NCI-H82 (cell line): ENCODE data around the gene WASHC4.

Source experiments
- DNase-seq: peaks from one replicate; lab custom pipeline; 2025; lab: John Stamatoyannopoulos, UW

Gene WASHC4

GRCh38 chr12:105107494-105108371, at the start of gene WASHC4:
WASHC4 (plus strand) TSS chr12:105107731; CDS start chr12:105107801, 70 bp downstream.
- peak; percentile 94 for DNase-seq

DNA sequence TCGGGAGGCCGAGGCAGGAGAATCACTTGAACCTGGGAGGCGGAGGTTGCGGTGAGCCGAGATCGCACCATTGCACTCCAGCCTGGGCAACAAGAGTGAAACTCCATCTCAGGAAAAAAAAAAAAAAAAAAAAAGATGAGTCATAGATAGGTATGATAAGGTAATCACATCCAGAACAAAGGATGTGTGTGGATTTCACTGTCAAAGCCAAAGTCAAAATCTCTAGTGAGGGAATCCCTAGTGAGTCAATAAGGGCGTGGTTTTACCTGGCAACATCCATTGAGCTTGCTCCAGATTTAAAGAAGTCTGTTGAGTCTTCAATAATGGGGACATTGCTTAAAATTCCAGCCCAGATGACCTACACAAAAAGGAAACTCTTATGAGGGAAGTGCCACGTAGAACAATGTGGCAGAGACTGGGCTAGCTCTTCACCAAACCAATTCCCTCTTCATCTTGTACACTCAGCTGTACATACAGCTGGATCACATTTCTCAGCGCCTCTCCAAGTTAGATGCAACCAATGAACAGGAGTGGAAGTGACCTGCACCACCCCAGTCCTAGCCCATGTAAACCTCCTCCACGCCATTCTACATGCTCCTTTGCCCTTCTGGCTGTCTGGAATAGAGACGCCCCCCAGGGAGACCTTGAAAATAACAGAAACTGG, 46.7 kb upstream of the WASHC4 start:
- no peak for DNase-seq

- no peak for DNase-seq
These were observed 42.9 kb upstream of the WASHC4 start for GRCh38 chr12:105064564-105065178.

DNA sequence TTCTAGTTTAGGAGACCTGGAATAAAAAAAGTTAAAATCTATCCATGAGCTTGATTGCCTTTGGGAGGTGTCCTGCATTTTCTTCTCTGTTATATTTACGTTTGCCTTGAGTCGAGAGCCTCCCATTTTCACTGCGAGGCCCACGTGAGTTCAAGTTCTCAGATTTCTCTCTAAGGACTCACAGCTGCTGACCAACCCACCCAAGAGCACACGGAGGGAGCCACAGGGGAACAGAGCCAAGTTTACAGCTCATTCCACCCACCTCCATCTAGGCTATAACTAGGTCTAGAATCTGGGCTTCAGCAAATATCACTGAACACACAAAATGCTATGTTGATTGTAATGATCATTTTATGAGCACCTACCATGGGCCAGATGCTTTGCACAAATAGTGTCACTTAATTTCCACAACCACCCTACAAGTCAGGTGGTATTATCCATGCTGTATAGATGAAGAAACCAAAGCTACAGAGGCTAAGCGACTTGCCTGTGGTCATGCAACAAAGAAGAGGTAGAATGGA, 40.0 kb upstream of the WASHC4 start:
- no peak for DNase-seq

DNA sequence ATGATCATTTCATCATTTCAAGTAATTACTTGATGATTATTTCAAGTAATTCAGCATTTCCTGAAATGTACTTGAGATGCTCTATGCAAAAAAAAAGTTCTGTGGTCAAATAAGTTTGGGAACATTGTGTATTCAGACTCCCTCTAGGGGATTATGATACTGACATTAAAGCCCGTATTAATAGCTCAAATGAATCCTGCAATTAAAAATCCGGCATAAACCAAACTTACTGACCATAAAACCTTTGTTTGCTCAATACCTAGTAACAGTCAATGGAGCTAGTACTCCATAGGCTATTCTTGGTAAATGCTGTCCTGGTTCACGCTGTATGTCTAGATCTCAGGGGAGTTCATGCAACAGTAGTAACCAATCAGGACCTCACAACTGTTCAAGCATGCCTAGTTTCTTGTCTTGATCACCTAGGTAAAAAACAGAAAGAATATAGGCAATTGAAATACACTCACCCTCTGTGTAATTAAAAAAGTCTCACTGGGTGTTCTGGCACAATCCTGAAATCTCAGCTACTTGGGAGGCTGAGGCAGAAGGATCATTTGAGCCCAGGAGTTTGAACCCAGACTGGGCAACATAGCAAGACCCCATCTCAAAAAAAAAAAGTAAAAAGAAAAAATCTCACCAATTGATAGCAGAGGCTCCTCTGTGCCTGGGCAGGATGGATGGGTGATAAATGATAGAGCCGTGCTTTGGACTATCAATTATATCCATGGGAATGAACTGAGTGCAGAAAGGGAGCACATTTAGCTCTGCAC, 37.4 kb upstream of the WASHC4 start:
- DNase-seq: no peak

DNA sequence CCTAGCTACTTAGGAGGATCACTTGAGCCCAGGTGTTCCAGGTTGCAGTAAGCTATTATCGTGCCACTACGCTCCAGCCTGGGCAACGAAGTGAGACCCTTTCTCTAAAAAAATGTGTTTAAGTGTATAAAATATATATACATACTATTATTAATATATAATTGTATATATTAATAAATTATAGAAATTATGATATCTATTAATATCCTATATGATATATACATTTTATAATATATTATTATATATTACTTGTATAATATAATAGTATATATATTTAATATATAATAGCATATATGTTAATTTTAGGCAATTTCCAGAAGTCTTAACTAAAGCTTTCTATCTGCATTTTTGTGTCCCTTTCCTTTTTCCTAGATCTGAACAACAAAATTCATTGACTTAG, 35.5 kb upstream of the WASHC4 start:
- no peak for DNase-seq

DNA sequence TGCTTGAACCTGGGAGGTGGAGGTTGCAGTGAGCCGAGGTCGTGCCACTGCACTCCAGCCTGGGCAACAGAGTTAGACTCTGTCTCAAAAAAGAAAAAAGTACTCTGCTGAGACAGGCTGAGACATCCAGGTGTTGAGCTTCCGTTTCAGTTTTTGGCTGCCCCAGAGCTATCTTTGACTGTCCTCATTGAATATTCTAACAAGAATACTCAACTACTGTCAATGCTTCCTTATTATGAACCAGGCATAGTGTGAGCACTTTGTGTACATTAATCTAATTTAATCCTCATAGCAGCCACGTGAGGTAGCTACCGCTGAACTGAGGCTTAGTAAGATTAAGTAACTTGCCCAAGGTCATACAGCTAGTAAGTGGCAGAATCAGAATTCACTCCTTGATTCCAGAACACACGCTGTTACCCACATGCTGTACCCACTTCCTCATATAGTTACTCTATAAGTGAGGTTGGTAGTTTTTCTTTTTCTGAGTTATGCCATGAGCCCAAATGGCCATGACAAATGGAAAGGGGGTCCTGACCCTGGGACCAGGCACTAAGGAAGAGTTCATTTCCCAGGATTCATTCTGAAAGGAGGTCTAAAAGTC, 34.5 kb upstream of the WASHC4 start:
- DNase-seq: peak; percentile 71

DNA sequence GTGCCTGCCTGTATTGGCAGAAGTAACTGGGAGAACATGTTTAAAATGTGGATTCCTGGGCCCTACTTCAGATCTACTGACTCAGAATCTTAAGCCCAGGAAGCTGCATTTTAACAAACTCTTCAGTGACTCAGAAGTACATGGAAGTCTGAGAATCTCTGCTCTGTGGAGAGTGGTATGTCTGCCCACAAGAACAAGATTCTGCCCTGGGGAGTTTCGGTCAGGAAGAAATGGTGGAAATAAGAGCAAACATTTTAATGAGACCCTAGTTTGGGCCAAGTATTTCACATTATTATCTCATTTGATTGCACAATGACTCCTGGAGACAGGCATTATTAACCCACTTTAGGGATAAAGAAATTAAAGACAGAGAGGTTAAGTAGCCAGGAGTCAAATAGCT, 31.4 kb upstream of the WASHC4 start:
- DNase-seq: no peak

DNA sequence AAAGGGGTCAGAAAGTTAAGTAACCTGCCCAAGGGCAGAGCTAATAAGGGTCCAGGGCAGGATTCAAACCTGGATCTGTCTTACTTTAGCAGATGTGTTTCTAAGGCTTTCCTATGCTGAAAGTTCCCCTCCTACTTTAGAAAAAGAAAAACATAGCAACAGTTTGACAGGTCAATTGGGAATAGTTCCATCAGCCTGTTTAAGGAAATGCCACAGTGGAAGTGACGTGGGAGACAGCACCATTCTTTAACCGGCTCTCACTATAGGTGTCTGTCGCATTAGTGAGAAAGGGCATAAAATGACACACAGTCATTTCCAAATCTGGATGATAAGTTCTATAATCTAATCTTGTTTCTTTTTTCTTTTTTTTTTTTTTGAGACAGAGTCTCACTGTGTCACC, 30.6 kb upstream of the WASHC4 start:
- DNase-seq: no peak

- no peak for DNase-seq
These were observed 30.1 kb upstream of the WASHC4 start for GRCh38 chr12:105077435-105077834.

GRCh38 chr12:105078712-105079570, 28.6 kb upstream of the WASHC4 start:
- DNase-seq: no peak

DNA sequence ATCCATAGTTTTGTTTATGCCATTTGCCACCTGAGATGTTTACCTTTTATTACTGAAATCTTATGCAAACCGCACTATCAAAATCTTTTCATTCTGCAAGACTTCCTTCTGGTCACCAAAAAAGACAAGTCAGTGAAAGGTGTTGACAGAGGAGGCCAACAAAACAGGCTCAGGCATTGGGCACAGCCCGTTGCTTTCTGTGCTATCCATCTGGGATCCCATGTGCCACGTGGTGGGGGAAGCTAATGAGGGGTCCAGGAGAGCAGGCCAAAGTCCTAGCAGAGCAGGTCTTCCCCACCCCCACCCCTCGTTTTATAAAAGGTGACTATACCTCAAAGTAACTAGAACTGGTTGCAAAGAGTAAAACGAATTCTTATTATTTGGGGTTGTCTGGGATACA, 24.5 kb upstream of the WASHC4 start:
- no peak for DNase-seq

- DNase-seq: no peak
These were observed 23.9 kb upstream of the WASHC4 start for GRCh38 chr12:105083551-105084105.

DNA sequence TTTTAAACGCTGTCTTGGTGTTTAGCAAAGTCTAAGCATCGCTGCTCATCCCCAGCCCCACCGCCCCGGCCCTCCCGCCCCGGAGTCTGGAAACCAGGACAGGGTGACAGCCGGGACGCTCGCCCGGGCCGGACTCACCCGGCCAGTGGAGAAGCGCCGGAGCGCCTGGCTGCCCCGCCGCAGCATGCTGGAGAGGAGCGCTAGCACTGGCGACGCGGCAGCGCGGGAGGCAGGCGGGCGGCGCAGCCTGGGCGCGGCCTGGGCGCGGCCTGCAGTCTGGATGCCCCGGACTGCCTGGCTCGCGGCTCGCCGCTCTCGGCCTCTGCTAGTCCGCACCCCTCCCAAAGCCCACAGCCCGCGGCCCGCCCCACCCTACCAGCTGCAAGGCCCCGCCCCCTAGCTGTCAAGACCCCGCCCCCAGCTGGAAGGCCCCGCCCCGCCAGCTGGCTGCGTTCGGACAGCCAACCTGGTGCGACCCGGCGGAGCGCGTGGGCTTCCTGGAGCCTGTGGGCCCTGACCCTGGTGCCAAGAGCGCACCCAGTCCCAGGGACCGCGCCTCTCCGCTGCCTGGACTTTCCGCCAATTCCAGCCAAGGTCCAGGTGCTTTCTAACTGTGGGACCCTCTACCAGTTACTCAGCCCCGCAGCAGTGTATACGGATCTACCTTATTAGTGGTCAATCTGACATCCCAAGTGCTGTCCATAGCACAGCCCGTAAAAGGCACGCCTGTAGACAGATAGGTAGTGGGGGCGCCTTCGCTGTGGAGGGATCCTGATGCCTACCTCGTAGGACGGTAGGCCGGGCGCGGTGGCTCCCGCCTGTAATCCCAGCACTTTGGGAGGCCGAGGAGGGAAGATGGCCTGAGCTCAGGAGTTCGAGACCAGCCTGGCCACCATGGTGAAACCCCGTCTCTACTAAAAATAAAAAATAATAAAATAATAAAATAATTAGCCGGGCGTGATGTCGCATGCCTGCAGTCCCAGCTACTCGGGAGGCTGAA, 23.0 kb upstream of the WASHC4 start, which contains the start of gene ALDH1L2:
Gene ALDH1L2 (minus strand): TSS at position 208 of the 1,000 bp plus-strand sequence. CDS start 22 bp downstream, at position 186.
- no peak for DNase-seq

DNA sequence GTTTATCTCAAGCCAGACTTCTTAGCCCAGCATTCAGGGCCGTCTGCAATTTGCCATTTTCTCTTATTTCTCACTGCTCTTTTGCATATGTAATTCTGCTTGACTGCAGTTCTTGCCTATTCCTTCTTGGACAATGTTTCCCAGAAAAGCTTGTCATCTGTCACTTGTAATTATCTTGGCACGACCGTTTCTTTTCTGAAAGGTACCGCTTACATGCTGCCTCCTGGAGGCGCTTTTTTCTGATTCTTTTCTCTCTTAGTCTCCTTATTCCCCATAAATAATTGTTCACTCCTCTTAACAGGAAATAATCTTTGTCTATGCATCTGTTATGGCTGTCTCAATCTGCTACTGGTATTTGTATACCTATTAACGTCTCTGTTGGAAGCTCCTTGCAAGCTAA, 22.0 kb upstream of the WASHC4 start:
- no peak for DNase-seq

DNA sequence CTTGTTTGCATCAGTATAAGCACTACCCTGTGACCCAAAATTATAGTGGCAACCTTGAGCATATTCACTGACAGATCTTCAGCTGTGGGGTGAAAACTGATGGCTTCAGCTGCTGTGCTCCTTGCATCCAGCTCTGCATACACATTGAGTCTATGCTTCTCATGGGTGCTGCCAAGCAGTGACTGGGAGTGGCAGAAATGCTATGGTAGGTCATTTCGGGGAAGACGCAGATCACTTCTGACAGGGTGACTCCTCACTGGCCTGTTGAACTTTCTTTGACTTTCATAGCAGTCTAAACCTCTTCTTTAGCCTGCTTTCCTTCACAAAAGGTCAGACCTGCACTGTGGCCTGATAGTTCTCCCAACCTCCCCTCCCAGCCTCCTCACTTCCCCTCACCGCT, 17.7 kb upstream of the WASHC4 start:
- DNase-seq: no peak

GRCh38 chr12:105090361-105090760, 17.2 kb upstream of the WASHC4 start:
- DNase-seq: no peak

- no peak for DNase-seq
These were observed 15.9 kb upstream of the WASHC4 start for GRCh38 chr12:105091476-105092206.
